ENCODE data around the gene TMEM150A.

The TMEM150A gene

DNA sequence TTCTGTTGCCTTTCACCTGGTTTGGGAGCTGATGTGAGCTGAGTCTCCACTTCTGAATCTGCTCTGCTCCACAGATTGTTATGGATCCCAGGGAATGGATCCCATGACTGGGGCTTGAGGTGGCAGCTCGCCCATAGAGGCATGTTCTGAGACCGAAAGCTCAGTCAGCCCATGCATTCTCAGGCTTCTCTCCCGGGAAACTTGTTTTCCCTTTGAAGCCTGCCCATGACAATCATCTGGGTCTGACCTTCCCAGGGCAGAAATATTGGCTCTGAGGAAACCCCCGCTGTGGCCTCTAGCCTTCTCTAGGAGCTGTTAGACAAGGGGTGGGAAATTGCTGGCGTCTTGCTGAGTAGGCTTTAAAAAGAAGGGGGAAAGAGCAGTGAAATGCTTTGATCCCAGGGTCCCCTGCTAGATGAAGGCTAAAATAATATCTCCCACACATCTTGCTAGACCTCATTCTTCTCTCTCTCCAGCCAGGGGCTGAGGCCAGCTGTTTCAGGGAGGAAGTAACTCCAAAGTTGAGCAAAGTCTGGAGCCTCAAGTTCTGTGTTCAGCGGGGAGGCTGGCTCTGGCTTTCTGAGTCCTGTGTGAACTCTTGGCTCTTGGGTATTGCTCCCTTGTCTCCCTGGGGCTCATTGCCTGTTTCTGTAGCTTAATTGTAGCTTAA, 23.1 kb downstream of the TMEM150A start:
- peak in 1 of 2 donors; percentile 68 for DNase-seq
- Histone ChIP-seq H3K36me3 (peaks cover 0 to 7% (median 0%) of the 10 kb centered on the region in 3 donors), H3K27ac (peak overlapping the region; percentile 50 to 55), H3K27me3 (no peaks in the 10 kb centered on the region), H3K4me1 (peaks cover 0 to 26% (median 10%) of the 10 kb centered on the region in 4 donors), H3K4me3 (no peak overlapping the region), H3K9me3 (no peaks in the 10 kb centered on the region)
- TF ChIP-seq, protein P1, sequence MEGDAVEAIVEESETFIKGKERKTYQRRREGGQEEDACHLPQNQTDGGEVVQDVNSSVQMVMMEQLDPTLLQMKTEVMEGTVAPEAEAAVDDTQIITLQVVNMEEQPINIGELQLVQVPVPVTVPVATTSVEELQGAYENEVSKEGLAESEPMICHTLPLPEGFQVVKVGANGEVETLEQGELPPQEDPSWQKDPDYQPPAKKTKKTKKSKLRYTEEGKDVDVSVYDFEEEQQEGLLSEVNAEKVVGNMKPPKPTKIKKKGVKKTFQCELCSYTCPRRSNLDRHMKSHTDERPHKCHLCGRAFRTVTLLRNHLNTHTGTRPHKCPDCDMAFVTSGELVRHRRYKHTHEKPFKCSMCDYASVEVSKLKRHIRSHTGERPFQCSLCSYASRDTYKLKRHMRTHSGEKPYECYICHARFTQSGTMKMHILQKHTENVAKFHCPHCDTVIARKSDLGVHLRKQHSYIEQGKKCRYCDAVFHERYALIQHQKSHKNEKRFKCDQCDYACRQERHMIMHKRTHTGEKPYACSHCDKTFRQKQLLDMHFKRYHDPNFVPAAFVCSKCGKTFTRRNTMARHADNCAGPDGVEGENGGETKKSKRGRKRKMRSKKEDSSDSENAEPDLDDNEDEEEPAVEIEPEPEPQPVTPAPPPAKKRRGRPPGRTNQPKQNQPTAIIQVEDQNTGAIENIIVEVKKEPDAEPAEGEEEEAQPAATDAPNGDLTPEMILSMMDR (IDR thresholded peaks at IDR 0.05), result no peak
- intact Hi-C loops (cut with DNase I; ENCODE audit: low total_unique reads), result no loop called here

DNA sequence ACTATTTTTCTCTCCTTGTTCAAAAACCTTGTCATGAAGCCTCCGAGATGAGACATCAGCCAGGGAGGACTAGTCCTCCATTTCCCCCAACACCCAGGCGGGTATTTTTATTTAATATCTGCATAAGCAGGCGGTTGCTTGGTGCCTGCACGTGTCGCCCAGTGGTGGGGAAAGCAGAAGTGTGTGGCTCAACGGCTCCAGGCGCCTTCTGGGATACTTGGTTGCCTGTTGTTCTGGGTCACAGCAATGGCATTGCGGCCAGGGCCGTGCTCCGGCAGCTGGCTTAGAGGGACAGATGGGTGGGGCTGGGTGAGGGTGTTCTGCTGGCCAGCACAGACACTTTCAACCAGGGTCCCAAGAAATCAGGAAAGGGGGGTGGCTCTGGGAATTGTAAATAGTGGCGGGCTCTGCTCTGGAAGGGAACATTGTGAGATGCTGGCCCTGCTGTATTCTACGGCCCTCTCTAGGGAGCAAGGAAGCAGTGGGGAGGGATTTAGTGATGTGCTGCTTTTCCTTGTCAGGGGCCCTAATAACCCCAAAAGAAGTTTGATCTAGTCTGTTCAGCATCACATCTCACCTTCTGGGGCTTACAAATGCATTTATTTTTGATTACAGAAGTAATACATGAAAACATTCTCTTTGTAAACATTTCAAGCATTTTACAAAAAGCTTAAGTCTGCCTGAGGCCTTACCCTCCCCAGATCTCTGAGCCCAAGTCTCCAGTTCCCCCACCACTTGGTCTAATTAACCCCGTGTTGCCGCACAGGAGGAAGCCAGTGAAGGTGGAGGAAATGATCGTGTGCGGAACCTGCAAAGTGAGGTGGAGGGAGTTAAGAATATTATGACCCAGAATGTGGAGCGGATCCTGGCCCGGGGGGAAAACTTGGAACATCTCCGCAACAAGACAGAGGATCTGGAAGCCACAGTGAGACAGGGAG, 24.0 kb downstream of the TMEM150A start:
- no peaks in the 10 kb centered on the region for H3K27me3 ChIP-seq
- TF ChIP-seq, protein P1 (IDR thresholded peaks at IDR 0.05), result no peak
- H3K4me1 ChIP-seq, result peaks cover 0 to 23% (median 10%) of the 10 kb centered on the region in 4 donors
- H3K9me3 ChIP-seq, result no peaks in the 10 kb centered on the region
- peak overlapping the region; percentile 27 to 33 for H3K4me3 ChIP-seq
- peaks cover 0 to 7% (median 0%) of the 10 kb centered on the region in 3 donors for H3K36me3 ChIP-seq
- DNase-seq, result peak; percentile 73 to 80
- H3K27ac ChIP-seq, result peak overlapping the region; percentile 50 to 55
- intact Hi-C loops (cut with DNase I; ENCODE audit: low total_unique reads), result no loop called here

DNA sequence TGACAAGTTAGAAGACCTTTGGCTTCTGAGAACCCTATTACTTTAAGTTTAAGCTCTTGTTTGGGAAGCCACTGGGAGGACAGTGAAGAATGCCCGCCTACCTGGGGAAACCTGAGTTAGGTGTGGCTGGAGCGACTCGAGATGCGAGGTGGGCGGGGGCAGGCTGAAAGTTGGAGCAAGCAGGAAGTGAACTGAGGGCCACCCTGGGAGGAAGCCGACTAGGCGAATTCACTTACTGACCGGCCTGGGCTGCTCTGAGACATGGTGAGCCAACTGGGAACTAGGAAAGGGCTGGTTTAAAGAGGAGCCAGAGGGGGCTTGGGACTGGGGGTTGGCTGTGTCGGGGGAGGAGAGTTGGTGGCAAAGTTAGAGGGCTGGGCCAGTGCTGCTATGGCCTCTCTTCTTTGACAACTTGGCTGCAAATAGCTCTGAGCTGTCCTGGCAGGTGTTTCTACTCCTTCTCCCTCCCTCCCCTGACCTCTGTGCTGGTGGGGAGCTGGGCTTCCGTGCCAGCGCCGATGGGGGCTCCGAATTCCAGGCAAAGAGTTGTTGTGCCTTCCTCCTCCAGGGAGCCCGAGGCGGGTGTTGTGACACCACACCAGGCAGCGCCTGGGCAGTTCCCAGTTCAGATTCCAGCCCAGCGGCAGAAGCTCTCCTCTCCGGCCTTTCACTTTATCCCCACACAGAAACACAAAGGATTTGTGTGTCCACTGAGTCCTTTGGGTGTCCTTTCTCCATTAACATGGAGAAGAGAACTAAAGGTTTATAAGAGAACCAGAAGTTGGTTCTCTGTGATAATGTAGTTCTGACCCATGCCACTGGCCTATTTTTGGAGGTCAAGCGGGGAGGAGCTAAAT, 24.9 kb downstream of the TMEM150A start, which contains the start of gene VAMP8:
Gene VAMP8 (plus strand): TSS at position 201 of the 857 bp plus-strand sequence. CDS start 61 bp downstream, at position 262.
- peak in 1 of 2 donors; percentile 57 for DNase-seq
- peaks cover 0 to 23% (median 10%) of the 10 kb centered on the region in 4 donors for H3K4me1 ChIP-seq
- peaks cover 0 to 7% (median 0%) of the 10 kb centered on the region in 3 donors for H3K36me3 ChIP-seq
- peak within 1 kb of the TSS; percentile 50 to 55 for H3K27ac ChIP-seq
- H3K27me3 ChIP-seq, result no peaks in the 10 kb centered on the region
- no peaks in the 10 kb centered on the region for H3K9me3 ChIP-seq
- TF ChIP-seq, protein P1 (IDR thresholded peaks at IDR 0.05), result no peak
- intact Hi-C loops (cut with DNase I; ENCODE audit: low total_unique reads), result no loop called here
- H3K4me3 ChIP-seq, result peak within 1 kb of the TSS; percentile 27 to 33

DNA sequence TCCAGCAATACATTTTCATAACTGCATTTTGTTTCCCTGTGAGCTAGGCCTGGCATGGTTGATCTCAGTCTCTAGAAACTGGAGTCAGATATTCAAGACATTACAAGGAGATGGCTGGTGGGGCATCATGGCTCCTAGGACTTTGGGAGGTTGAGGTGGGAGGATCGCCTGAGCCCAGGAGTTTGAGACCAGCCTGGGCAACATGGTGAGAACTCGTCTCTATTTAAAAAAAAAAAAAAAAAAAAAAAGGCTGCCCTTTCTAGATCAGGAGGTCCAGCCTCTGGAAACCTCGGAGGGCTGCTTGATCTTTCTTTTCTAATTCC, 25.5 kb downstream of the TMEM150A start:
- no peak overlapping the region for H3K4me3 ChIP-seq
- TF ChIP-seq, protein P1 (IDR thresholded peaks at IDR 0.05), result no peak

DNA sequence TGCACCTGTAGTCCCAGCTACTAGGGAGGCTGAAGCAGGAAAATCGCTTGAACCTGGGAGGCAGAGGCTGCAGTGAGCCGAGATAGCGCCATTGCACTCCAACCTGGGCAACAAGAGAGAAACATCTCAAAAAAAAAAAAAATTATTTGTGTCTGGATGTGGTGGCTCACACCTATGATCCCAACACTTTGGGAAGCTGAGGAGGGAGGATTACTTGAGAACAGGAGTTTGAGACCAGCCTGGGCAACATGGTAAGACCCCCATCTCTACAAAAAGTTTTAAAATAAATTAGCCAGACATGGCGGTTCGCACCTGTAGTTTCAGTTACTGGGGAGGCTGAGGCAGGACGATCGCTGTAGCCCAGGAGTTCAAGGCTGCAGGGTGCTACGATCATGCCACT, 26.8 kb downstream of the TMEM150A start:
- H3K4me1 ChIP-seq, result peaks cover 0 to 23% (median 10%) of the 10 kb centered on the region in 4 donors
- intact Hi-C loops (cut with DNase I; ENCODE audit: low total_unique reads), result no loop called here
- no peaks in the 10 kb centered on the region for H3K36me3 ChIP-seq
- no peak overlapping the region for H3K4me3 ChIP-seq
- TF ChIP-seq, protein P1 (IDR thresholded peaks at IDR 0.05), result no peak
- no peak for DNase-seq
- no peak overlapping the region for H3K27ac ChIP-seq
- H3K27me3 ChIP-seq, result no peaks in the 10 kb centered on the region
- H3K9me3 ChIP-seq, result no peaks in the 10 kb centered on the region

More for the DNA sequence above, 25.5 kb downstream of the TMEM150A start:
- peaks cover 0 to 6% (median 0%) of the 10 kb centered on the region in 3 donors for H3K36me3 ChIP-seq
- no peaks in the 10 kb centered on the region for H3K9me3 ChIP-seq
- peaks cover 0 to 23% (median 10%) of the 10 kb centered on the region in 4 donors for H3K4me1 ChIP-seq
- no peaks in the 10 kb centered on the region for H3K27me3 ChIP-seq
- H3K27ac ChIP-seq, result peak overlapping the region in 1 of 2 donors; percentile 50
- intact Hi-C loops (cut with DNase I; ENCODE audit: low total_unique reads), result no loop called here
- DNase-seq, result no peak
